Caco-2 (cell line): ENCODE data around the gene INPP5D. TPM values are rescaled to one million over a fixed set of nuclear protein-coding genes. Genes with fewer than 3 reads are reported as not detected.
"Not testable (repeated sequence)": the region's sequence is repeated elsewhere in the genome, so short reads cannot be mapped to it uniquely, and the experiment has no call there.

Source experiments
- BruUV-seq: library from RNA; stranded (reverse); fragments of 400-500 nt; replicated peaks from 2 replicates; lab custom pipeline; 2021; lab: Mats Ljungman, UMichigan
- CTCF ChIA-PET: fragments of 300-600 bp; sonication (Branson Sonifier 250); formaldehyde crosslinking; loops from one replicate; lab custom pipeline; 2022; ENCODE audit warnings: antibody characterized with exemption; lab: Charles Lee
- POLR2A ChIA-PET: fragments of 300-600 bp; sonication (Branson Sonifier 250); formaldehyde crosslinking; loops from one replicate; lab custom pipeline; 2022; ENCODE audit warnings: antibody characterized with exemption; lab: Charles Lee
- DNase-seq, 2 experiments: peaks; one replicate each; pipeline versions ENCODE4 v3.0.0 to v3.0.0-alpha.2; 2020 to 2022
- H3K27me3 ChIP-seq: replicated peaks from 2 replicates; pipeline ENCODE4 v1.6.0; 2011; ENCODE audit warnings: low read length; ENCODE audit not compliant: control insufficient read depth, insufficient read depth
- H3K36me3 ChIP-seq: 2 replicates; pipeline ENCODE4 v1.5.1; 2011; ENCODE audit warnings: low read length; ENCODE audit not compliant: control insufficient read depth, insufficient read depth
- H3K4me1 ChIP-seq: fragments of 250-450 bp; sonication (Bioruptor Pico); 2 replicates; pipeline ENCODE4 v1.5.1; 2020; ENCODE audit warnings: mild to moderate bottlenecking
- H3K4me3 ChIP-seq: 2 replicates; pipeline ENCODE4 v1.5.1; 2011; ENCODE audit warnings: low read depth, mild to moderate bottlenecking, control low read depth, low read length
- H3K9me3 ChIP-seq: fragments of 250-450 bp; sonication (Bioruptor Pico); 2 replicates; pipeline ENCODE4 v1.5.1; 2020; ENCODE audit warnings: mild to moderate bottlenecking, moderate library complexity
- H3K27ac Mint-ChIP-seq: one replicate; pipeline ENCODE4 v1.8.0; 2022; ENCODE audit warnings: mixed read lengths; ENCODE audit not compliant: unreplicated experiment
- H3K27me3 Mint-ChIP-seq: one replicate; pipeline ENCODE4 v1.8.0; 2022; ENCODE audit warnings: mixed read lengths; ENCODE audit not compliant: insufficient read depth, unreplicated experiment
- H3K36me3 Mint-ChIP-seq: one replicate; pipeline ENCODE4 v1.8.0; 2022; ENCODE audit warnings: mild to moderate bottlenecking, mixed read lengths; ENCODE audit not compliant: insufficient read depth, unreplicated experiment
- H3K4me1 Mint-ChIP-seq: one replicate; pipeline ENCODE4 v1.8.0; 2022; ENCODE audit warnings: low read depth, mixed read lengths; ENCODE audit not compliant: unreplicated experiment
- H3K4me3 Mint-ChIP-seq: one replicate; pipeline ENCODE4 v1.8.0; 2022; ENCODE audit warnings: mild to moderate bottlenecking, moderate library complexity, mixed read lengths; ENCODE audit not compliant: unreplicated experiment
- H3K9me3 Mint-ChIP-seq: one replicate; pipeline ENCODE4 v1.8.0; 2022; ENCODE audit warnings: mixed read lengths; ENCODE audit not compliant: unreplicated experiment
- CTCF ChIP-seq, 2 experiments: fragments of 200-600 bp in 1 of 2; IDR thresholded peaks; 1 replicate in 1 of 2; 2 replicates in 1 of 2; pipeline versions ENCODE4 v1.5.1 to v1.8.0; 2011 to 2022; ENCODE audit warnings: antibody characterized with exemption in 1 of 2, control low read depth in 1 of 2, inconsistent platforms in 1 of 2, low read depth in 1 of 2, low read length in 1 of 2, mild to moderate bottlenecking in 1 of 2, moderate library complexity in 1 of 2; ENCODE audit not compliant: insufficient read depth in 1 of 2, severe bottlenecking in 1 of 2, unreplicated experiment in 1 of 2
- intact Hi-C: fragments of 100-400 bp; cut with micrococcal nuclease; formaldehyde crosslinking; loops from one replicate; pipeline ENCODE4 v1.10.0; 2022; ENCODE audit not compliant: unreplicated experiment
- total RNA-seq: library from RNA; stranded (reverse); gene quantifications from 2 replicates; pipeline ENCODE4 v1.2.3, GENCODE V29; 2022

Gene INPP5D
- total RNA-seq, 1 experiment from 2014 or later, result not detected

GRCh38 chr2:233122541-233122940, 62.4 kb downstream of the INPP5D start:
- intact Hi-C loops, result no loop called here
- Mint-ChIP-seq H3K27ac (no peak overlapping the region), H3K4me3 (no peak overlapping the region), H3K27me3 (no peaks in the 10 kb centered on the region), H3K36me3 (no peaks in the 10 kb centered on the region), H3K4me1 (no peaks in the 10 kb centered on the region), H3K9me3 (no peaks in the 10 kb centered on the region)
- Histone ChIP-seq H3K4me1 (no peaks in the 10 kb centered on the region), H3K9me3 (no peaks in the 10 kb centered on the region), H3K4me3 (no peak overlapping the region), H3K36me3 (no peaks in the 10 kb centered on the region), H3K27me3 (no peaks in the 10 kb centered on the region)
- DNase-seq, result no peak
- ChIA-PET POLR2A (no interaction called here), CTCF (no interaction called here)
- BruUV-seq, result no TSS peak
- TF ChIP-seq CTCF (IDR thresholded peaks at IDR 0.05; ENCODE audit: insufficient read depth in 1 of 2, low read depth in 1 of 2, low read length in 1 of 2, severe bottlenecking in 1 of 2, unreplicated experiment in 1 of 2), result no peak

GRCh38 chr2:233123576-233123975, 63.4 kb downstream of the INPP5D start:
- H3K36me3 ChIP-seq, CTCF ChIA-PET, H3K36me3 Mint-ChIP-seq, DNase-seq, H3K27ac Mint-ChIP-seq, BruUV-seq, H3K4me3 ChIP-seq, H3K4me1 Mint-ChIP-seq, intact Hi-C loops, H3K4me3 Mint-ChIP-seq, POLR2A ChIA-PET, H3K27me3 ChIP-seq, H3K9me3 Mint-ChIP-seq, H3K9me3 ChIP-seq, H3K27me3 Mint-ChIP-seq, H3K4me1 ChIP-seq: not testable (repeated sequence)

- Mint-ChIP-seq H3K36me3 (no peaks in the 10 kb centered on the region), H3K4me1 (no peaks in the 10 kb centered on the region), H3K27me3 (no peaks in the 10 kb centered on the region), H3K27ac (no peak overlapping the region), H3K9me3 (no peaks in the 10 kb centered on the region), H3K4me3 (no peak overlapping the region)
- H3K27me3 ChIP-seq, result no peaks in the 10 kb centered on the region
- no peaks in the 10 kb centered on the region for H3K36me3 ChIP-seq
- intact Hi-C loops, result no loop called here
- H3K9me3 ChIP-seq, result no peaks in the 10 kb centered on the region
- CTCF ChIA-PET, result no interaction called here
- no TSS peak for BruUV-seq
- DNase-seq, result no peak
- no peak overlapping the region for H3K4me3 ChIP-seq
- H3K4me1 ChIP-seq, result peaks cover 4% of the 10 kb centered on the region; the same call in 1 of the 2 replicates
- POLR2A ChIA-PET, result no interaction called here
- no peak for TF ChIP-seq CTCF (IDR thresholded peaks at IDR 0.05; ENCODE audit: insufficient read depth in 1 of 2, low read depth in 1 of 2, low read length in 1 of 2, severe bottlenecking in 1 of 2, unreplicated experiment in 1 of 2)
These were observed 64.4 kb downstream of the INPP5D start for GRCh38 chr2:233124421-233125080.
